GM18909 (cell line): Measurements from ENCODE around the gene RDX.

ENCODE experiments used
- ATAC-seq: cut with Tn5 transposase; IDR thresholded peaks from one replicate; pipeline ENCODE4 v1.9.1; 2021; ENCODE audit warnings: mild to moderate bottlenecking; ENCODE audit not compliant: unreplicated experiment, poor library complexity

Gene RDX

DNA sequence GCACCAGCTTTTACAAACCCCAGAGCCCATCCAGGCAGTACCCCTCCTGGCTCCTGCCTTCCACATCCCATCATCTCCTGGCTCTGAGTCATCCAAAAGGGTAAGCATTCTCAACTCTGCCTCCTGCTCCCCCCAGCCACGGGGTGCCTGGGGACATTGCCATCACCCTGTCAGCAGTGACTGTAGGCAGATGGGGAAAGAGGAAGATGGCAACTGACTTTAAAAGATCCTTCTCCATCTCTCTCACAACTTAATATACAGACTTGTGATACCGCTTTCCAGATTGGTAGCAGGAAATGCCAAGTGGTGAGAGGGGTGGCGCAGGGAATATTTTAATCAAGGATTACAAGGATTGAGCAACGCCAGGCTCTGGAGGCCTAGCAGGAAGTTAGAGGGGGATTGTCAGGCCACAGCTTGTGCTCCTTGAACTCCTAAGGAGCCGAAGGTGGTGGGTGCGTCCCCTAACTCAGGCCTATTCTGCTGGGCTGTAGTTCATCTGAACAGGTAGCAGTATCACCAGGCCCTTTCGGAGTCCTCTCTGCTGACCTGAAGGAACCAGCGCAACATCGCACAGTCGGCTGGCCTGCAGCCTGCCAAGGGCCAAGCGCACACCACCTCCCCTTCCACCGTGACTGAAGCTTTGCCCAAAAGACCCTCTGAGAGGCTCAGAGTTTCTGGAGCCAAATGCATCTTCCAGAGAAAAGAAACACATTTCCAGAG is 119.9 kb downstream of the RDX start:
- no peak for ATAC-seq

GRCh38 chr11:110174645-110175310 is 121.6 kb downstream of the RDX start:
- ATAC-seq, result no peak

DNA sequence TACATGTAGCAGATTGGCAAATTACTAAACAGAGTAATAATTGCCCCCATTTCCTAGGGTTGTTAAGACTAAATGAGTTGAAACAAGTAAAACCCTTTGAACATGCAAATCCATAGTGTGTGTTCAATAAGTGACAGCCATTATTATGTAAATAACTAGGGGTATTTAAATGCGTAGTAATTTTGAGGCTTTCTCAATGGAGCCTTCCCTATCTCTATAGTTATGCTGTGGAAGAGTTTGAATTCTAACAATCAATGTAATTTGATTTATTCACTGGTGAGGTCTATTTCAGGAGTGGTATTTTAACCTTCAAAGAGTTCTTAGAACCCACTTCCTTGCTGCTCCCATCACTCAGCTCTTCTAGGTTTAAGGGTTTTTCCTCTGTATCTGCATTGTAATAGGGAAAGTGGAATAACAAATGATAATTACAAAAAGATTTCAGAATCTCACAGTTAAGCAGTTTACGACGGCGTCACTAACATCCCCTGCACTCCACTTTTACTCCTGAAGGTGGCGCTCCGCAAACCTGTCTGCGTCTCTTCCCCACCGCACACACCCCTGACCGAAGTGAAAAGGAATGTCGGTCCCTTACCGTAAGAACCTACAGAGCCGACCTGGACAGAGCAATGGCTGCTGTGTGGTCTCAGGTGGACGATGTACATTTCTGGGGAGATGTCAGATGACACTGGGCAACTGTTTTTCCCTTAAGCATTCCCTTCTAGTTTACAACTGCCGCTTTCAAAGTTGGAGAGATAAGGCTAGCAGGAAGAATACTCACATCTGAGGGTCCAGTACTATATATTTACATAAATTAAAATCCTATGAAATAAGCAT is 122.4 kb downstream of the RDX start:
- peak; percentile 70 for ATAC-seq

DNA sequence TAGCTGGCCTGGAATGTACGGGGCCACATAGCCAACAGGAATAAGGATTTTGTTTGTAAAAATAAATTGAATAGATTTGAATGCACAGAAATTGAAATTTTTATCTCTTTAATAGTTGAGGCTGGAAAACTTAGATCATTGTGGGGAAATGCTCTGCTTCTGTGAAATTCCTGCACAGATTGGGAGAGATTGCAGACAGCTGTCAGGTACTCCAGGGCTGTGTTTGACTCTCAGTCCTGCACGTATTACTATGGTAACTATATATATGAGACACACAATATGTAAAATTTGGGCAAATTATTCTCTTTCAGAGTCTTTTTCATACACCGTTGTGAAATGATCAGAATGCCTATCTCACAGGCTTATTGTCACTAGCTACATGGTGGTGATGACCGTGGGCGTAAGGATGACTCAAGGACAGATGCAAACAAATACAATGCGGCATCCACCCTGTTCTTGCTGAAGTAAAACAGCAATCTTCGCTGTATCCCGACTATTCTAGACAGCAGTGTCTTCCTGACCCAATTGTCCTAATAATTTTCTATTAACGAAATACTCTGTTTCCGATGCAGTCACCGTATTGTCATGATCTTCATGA is 123.8 kb downstream of the RDX start:
- no peak for ATAC-seq

- no peak for ATAC-seq
Observed at GRCh38 chr11:110169738-110170137, 126.7 kb downstream of the RDX start.

- no peak for ATAC-seq
Observed at GRCh38 chr11:110168033-110168803, 128.2 kb downstream of the RDX start.

DNA sequence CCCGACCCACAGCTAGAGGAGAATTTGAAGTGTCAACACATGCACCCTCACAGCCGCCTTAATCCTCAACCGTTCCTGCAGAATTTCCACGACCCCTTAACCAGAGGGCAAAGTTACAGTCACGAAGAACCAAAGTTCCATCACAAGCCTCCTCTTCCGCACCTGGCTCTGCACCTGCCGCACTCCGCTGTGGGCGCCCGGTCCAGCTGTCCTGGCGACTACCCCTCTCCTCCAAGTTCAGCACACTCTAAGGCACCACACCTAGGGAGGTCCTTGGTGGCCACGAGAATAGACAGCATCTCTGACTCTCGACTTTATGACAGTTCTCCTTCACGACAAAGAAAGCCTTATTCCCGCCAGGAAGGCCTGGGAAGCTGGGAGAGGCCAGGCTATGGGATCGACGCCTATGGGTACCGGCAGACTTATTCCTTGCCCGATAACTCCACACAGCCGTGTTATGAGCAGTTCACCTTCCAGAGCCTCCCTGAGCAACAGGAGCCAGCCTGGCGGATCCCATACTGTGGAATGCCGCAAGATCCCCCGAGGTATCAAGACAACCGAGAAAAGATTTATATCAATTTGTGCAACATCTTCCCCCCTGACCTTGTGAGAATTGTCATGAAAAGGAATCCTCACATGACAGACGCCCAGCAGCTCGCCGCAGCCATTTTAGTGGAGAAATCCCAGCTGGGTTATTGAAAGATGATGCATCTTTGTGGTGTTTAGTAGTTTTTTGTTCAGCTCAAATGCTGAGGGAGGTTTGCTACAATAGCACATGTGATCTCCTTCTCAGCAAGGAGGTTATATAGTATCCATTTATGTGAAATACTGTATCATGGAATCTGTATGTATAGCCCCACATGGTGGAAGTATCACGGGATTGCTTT is 131.1 kb downstream of the RDX start:
- no peak for ATAC-seq

DNA sequence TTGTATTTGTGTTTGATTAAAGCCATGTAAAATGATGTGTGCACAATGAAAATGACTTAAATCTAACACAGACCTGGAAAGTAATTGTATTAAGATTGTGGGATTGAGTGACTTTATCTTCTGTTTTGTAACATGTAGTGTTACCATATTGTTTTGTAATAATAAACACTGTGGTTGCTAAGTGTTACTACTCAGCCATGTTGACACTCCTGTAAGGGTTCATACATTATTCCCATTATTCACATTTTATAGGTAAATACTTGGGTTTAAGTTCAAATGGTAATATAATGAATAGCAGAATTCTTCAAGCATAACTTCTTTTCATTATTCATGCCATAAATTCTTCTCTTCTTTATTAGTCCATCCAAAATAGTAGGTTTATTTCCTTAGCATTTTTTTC is 134.2 kb downstream of the RDX start:
- no peak for ATAC-seq

DNA sequence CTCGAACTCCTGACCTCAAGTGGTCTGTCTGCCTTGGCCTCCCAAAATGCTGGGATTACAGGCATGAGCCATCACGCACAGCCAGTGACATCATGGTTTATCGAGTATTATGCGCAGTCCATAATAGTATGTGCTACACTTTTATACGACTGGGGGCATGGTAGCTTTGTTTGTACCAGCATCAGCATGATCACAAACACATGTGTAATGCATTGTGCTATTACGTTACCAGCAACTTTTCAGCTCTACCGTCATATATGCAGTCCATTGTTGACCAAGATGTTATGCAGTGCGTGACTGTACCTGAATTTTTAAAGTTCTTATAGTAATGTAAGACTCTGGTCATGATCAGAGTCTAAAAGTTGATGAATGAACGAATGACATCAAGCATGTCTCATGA is 135.4 kb downstream of the RDX start:
- no peak for ATAC-seq

DNA sequence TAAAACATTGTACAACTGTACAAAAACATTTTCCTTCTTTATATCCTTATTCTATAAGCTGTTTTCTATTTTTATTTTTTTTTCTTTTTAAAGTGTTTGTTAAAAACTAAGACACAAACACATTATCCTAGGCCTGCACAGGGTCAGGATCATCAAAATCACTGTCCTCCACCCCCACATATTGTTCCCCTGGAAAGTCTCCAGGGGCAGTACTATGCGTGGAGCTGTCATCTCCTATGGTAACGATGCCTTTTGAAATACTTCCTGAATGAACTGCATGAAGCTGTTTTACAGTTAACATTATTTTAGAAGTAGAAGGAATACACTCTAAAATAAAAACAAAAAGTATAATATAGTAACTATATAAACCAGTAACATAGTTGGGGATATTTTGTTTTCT is 136.0 kb downstream of the RDX start:
- no peak for ATAC-seq

DNA sequence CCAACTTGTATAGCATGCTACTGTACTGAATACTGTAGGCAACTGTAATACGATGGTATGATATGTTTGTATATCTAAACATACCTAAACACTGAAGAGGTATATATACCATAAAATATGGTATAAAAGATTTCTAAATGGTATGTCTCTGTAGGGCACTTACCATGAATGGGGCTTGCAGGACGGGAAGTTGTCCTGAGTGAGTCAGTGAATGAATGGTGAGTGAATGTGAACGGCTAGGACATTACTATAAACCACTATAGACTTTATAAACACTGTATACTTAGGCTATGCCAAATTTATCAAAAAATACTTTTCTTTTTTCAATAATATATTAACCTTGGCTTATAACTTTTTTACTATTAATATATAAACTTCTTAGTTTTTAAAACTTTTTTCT is 136.4 kb downstream of the RDX start:
- ATAC-seq, result no peak

DNA sequence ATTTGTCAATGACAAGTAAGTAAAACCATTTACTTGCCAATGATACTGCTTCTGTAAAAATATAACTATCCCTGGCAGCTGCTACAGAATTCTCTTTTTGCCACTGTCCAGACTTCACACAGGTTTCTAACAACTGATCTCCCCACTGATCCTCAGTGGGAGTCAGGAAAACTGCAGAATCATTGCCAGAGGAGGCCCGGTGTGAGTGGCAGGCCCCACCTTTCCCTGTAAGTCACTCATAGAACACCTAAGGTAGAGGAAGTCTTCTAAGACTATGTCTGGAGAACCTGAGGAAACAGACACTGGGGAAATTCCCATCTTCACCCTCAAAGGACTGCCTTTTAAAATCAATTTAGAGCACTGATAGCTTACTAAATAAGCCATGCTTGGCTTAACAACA is 136.9 kb downstream of the RDX start:
- ATAC-seq, result no peak

GRCh38 chr11:110158317-110159200 is 137.9 kb downstream of the RDX start:
- ATAC-seq, result no peak

GRCh38 chr11:110156503-110156902 is 139.9 kb downstream of the RDX start:
- ATAC-seq, result no peak

DNA sequence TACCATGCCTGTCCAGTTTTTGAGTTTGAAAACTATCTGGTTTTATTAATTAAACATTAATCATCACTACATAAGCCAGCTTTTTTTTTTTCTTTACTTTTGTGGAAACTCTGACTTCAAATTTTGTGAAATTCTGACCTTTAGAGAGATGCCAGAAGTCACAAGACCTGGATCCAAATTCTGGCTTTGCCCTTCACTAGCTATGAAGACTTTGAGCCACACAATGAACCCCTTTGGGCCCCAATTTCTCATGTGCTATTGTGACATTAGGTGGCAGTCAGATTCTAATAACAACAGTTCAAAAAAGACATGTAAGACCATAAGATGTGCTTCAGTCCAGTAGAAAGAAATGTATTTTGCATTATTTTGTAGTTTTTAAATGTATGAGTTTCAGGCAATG is 142.9 kb downstream of the RDX start:
- no peak for ATAC-seq

GRCh38 chr11:110152199-110152598 is 144.2 kb downstream of the RDX start:
- no peak for ATAC-seq

DNA sequence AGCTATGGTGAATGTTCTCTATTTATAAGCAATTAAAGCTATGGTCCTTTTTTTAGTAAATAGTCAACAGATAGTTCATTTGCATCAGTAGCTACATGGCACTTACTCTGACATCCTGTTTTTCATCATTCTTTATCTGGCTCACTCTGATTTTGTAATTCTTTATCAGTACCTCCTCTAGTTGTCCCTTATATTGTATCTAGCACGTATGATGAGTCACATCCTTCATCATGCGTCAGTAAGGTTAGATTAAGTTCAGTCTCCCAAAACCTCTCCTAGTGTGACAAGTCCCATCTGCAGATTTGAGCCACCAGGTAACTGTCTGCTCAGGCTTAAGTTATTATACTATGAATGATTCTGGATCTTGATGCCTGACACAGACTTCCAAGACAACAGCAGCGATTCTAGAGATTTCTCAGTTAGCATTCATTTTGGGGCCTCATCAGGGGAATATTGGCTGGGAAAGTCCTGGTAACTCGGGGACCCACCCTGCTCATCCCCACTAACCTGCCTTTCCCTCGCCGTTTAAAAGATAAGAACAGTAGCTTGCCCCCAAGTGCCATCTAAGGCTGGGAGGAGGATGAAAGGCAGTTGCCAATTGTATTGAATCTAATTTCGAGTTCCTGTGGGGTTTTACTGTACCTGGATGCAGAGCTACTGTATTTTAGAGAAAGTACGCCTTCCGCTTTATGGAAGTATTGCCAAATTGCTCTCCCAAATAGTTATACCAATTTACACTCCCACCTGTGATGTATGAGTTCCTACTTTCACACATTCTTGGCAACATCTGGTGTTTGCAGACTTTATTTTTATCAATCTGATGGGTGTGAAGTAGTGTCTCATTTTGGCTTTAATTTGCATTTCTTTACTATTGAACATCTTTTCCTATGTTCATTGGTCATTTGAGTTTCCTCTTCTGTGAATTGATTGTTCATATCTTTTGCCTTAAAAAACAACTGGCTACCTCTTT is 147.4 kb downstream of the RDX start:
- ATAC-seq, result no peak
